D721Med (cell line): ENCODE measurements around the gene CRYM.

Experiments
- DNase-seq: peaks from one replicate; pipeline ENCODE4 v3.0.0; 2011; ENCODE audit warnings: low spot score; ENCODE audit not compliant: insufficient read length
- FAIRE-seq: peaks from 2 replicates; lab custom pipeline; 2011; peaks lifted over from hg19 to GRCh38; lab: Jason Lieb, UNC
- CTCF ChIP-seq: IDR thresholded peaks from 2 replicates; pipeline ENCODE4 v1.5.1; 2012; ENCODE audit warnings: mild to moderate bottlenecking, control low read depth; ENCODE audit not compliant: insufficient read depth; ENCODE audit errors: missing control alignments

Gene CRYM

GRCh38 chr16:21235199-21235585 is 42.9 kb downstream of the CRYM start:
- DNase-seq (no peak), FAIRE-seq (no peak)
- no peak for TF ChIP-seq CTCF

- DNase-seq (no peak), FAIRE-seq (no peak)
- no peak for TF ChIP-seq CTCF
Measured at GRCh38 chr16:21233521-21234150, 44.5 kb downstream of the CRYM start, which contains the start of gene ANKS4B. TSS of gene ANKS4B (plus strand) at chr16:21233699. CDS start at chr16:21233738, 39 bp downstream.

- no peak for DNase-seq
- FAIRE-seq, result no peak
- no peak for TF ChIP-seq CTCF
Measured at GRCh38 chr16:21233045-21233520, 45.0 kb downstream of the CRYM start.

- DNase-seq, result no peak
- FAIRE-seq, result no peak
- TF ChIP-seq CTCF, result no peak
Measured at GRCh38 chr16:21228361-21228872, 49.7 kb downstream of the CRYM start.

GRCh38 chr16:21227866-21228265 is 50.2 kb downstream of the CRYM start:
- DNase-seq (no peak), FAIRE-seq (no peak)
- no peak for TF ChIP-seq CTCF

- DNase-seq, result no peak
- no peak for FAIRE-seq
- TF ChIP-seq CTCF, result no peak
Measured at GRCh38 chr16:21226749-21227148, 51.3 kb downstream of the CRYM start.

GRCh38 chr16:21224800-21225199 is 53.3 kb downstream of the CRYM start:
- TF ChIP-seq CTCF, result no peak
- no peak for FAIRE-seq
- DNase-seq, result no peak
